SK-N-SH (cell line): Measurements from ENCODE around the gene CXCL16. TPM values are rescaled to one million over a fixed set of nuclear protein-coding genes. Genes with fewer than 3 reads are reported as not detected.

ENCODE experiments used
- CTCF ChIA-PET: fragments of 300-600, 350-600 bp; formaldehyde crosslinking; extraction: SDS; loops from one replicate; lab custom pipeline; 2021; lab: Yijun Ruan, JAX
- POLR2A ChIA-PET: fragments of 350-600 bp; sonication (Branson Sonifier 250); formaldehyde crosslinking; extraction: SDS; loops from one replicate; lab custom pipeline; 2020; ENCODE audit warnings: antibody characterized with exemption, inconsistent platforms; lab: Yijun Ruan, JAX
- DNase-seq: peaks from one replicate; pipeline ENCODE4 v3.0.0; 2012
- H2AFZ ChIP-seq: fragments of 200-600 bp; sonication (generic); 2 replicates; pipeline ENCODE4 v1.8.1; 2016; ENCODE audit warnings: antibody characterized with exemption, mild to moderate bottlenecking, low read depth
- H3F3A ChIP-seq: fragments of 200-600 bp; sonication (generic); replicated peaks from 2 replicates; pipeline ENCODE3; 2016; ENCODE audit warnings: antibody characterized with exemption, mild to moderate bottlenecking; ENCODE audit not compliant: insufficient read depth
- H3K27ac ChIP-seq, 2 experiments: fragments of 200-500 bp in 1 of 2; fragments of 200-600 bp in 1 of 2; sonication (Bioruptor generic) in 1 of 2; sonication (generic), shearing (Covaris generic) in 1 of 2; 2 replicates each; pipeline versions ENCODE4 v1.5.1 to v1.6.1; 2014 to 2016; ENCODE audit warnings: low read depth in 2 of 2, inconsistent platforms in 1 of 2, low read length in 1 of 2, mild to moderate bottlenecking in 1 of 2, mixed read lengths in 1 of 2
- H3K27me3 ChIP-seq: fragments of 200-600 bp; sonication (generic), shearing (Covaris generic); 2 replicates; pipeline ENCODE4 v1.6.1; 2016; ENCODE audit warnings: mixed run types; ENCODE audit not compliant: insufficient read depth
- H3K36me3 ChIP-seq, 2 experiments: fragments of 200-500 bp in 1 of 2; fragments of 200-600 bp in 1 of 2; sonication (Bioruptor generic) in 1 of 2; sonication (generic) in 1 of 2; replicated peaks in 1 of 2; 2 replicates each; pipeline versions ENCODE3 to v1.5.1; 2014 to 2016; ENCODE audit warnings: low read length in 1 of 2, mild to moderate bottlenecking in 1 of 2; ENCODE audit not compliant: insufficient read depth in 2 of 2, control insufficient read depth in 1 of 2
- H3K4me1 ChIP-seq, 2 experiments: fragments of 200-500 bp in 1 of 2; fragments of 200-600 bp in 1 of 2; sonication (Bioruptor generic) in 1 of 2; sonication (generic), shearing (Covaris generic) in 1 of 2; 2 replicates each; pipeline versions ENCODE4 v1.5.1 to v1.6.1; 2014 to 2016; ENCODE audit warnings: low read depth in 1 of 2, low read length in 1 of 2, mixed run types in 1 of 2; ENCODE audit not compliant: insufficient read depth in 2 of 2, control insufficient read depth in 1 of 2
- H3K4me2 ChIP-seq: fragments of 200-600 bp; sonication (generic), shearing (Covaris generic); 2 replicates; pipeline ENCODE4 v1.6.1; 2017; ENCODE audit warnings: mixed run types
- H3K4me3 ChIP-seq, 2 experiments: fragments of 200-500 bp in 1 of 2; fragments of 200-600 bp in 1 of 2; sonication (Bioruptor generic) in 1 of 2; sonication (generic), shearing (Covaris generic) in 1 of 2; 2 replicates each; pipeline versions ENCODE4 v1.5.1 to v1.8.1; 2014 to 2016; ENCODE audit warnings: low read depth in 2 of 2, inconsistent platforms in 1 of 2, low read length in 1 of 2, mild to moderate bottlenecking in 1 of 2, mixed read lengths in 1 of 2, moderate library complexity in 1 of 2
- H3K79me2 ChIP-seq: fragments of 200-600 bp; sonication (generic); 2 replicates; pipeline ENCODE4 v1.8.1; 2017; ENCODE audit warnings: mild to moderate bottlenecking; ENCODE audit not compliant: insufficient read depth
- H3K9ac ChIP-seq: fragments of 200-600 bp; sonication (generic); 2 replicates; pipeline ENCODE4 v1.6.1; 2017; ENCODE audit warnings: mixed run types
- H3K9me2 ChIP-seq: fragments of 200-600 bp; sonication (generic); 2 replicates; pipeline ENCODE4 v1.6.1; 2017; ENCODE audit warnings: mixed run types
- H3K9me3 ChIP-seq: fragments of 200-600 bp; sonication (generic); 2 replicates; pipeline ENCODE4 v1.6.1; 2017; ENCODE audit warnings: mixed run types, mild to moderate bottlenecking, moderate library complexity
- H4K20me1 ChIP-seq: fragments of 200-600 bp; sonication (generic); 2 replicates; pipeline ENCODE4 v1.6.1; 2017; ENCODE audit warnings: mild to moderate bottlenecking, mixed run types; ENCODE audit not compliant: insufficient read depth
- EP300 ChIP-seq, 2 experiments: IDR thresholded peaks; 2 replicates each; pipeline versions ENCODE4 v1.4.0 to v1.6.1; 2012; ENCODE audit warnings: borderline replicate concordance in 1 of 2, low read depth in 1 of 2, low read length in 1 of 2
- JUND ChIP-seq: IDR thresholded peaks from 2 replicates; pipeline ENCODE4 v1.4.0; 2012
- MXI1 ChIP-seq: IDR thresholded peaks from 2 replicates; pipeline ENCODE4 v1.6.1; 2012; ENCODE audit warnings: mild to moderate bottlenecking, low read depth, low read length, improper control_type of control experiment
- NRF1 ChIP-seq: IDR thresholded peaks from 2 replicates; pipeline ENCODE4 v1.6.1; 2012; ENCODE audit warnings: low read depth, mild to moderate bottlenecking, low read length
- POLR2AphosphoS5 ChIP-seq: IDR thresholded peaks from 2 replicates; pipeline ENCODE4 v1.6.1; 2012; ENCODE audit warnings: low read depth, low read length
- RCOR1 ChIP-seq: fragments of 150-350 bp; IDR thresholded peaks from 2 replicates; pipeline ENCODE4 v1.6.1; 2017; ENCODE audit warnings: antibody characterized with exemption, low read length
- RFX5 ChIP-seq: IDR thresholded peaks from 2 replicates; pipeline ENCODE4 v1.6.1; 2012; ENCODE audit warnings: mild to moderate bottlenecking, improper control_type of control experiment, low read length
- SIN3A ChIP-seq: IDR thresholded peaks from 2 replicates; pipeline ENCODE4 v1.6.1; 2012; ENCODE audit warnings: low read depth, mild to moderate bottlenecking, low read length, moderate library complexity, borderline replicate concordance
- TAF1 ChIP-seq: IDR thresholded peaks from 2 replicates; pipeline ENCODE4 v1.6.1; 2012; ENCODE audit warnings: low read depth, mild to moderate bottlenecking, low read length, moderate library complexity, borderline replicate concordance
- TEAD4 ChIP-seq: IDR thresholded peaks from 2 replicates; pipeline ENCODE4 v1.4.0; 2012; ENCODE audit warnings: mild to moderate bottlenecking, borderline replicate concordance; ENCODE audit not compliant: insufficient read depth
- YY1 ChIP-seq: IDR thresholded peaks from 2 replicates; pipeline ENCODE4 v1.4.0; 2012; ENCODE audit warnings: low read depth, mild to moderate bottlenecking
- WGBS: methylation state at CpG from one replicate; pipeline ENCODE4 v1.1.6; 2017; ENCODE audit warnings: low lambda C conversion rate; 5-methylcytosine and 5-hydroxymethylcytosine counted together
- polyA plus RNA-seq, 3 experiments: library from polyadenylated mRNA; depleted of rRNA; stranded (reverse); fragments of >200 nt; gene quantifications; 2 replicates each; pipeline ENCODE4 v1.2.3, GENCODE V29; 2012
- TF ChIP-seq, protein P1 (sequence below): fragments of 200-600 bp; sonication (generic); IDR thresholded peaks from 2 replicates; pipeline ENCODE4 v1.6.1; 2017; ENCODE audit warnings: antibody characterized with exemption, mild to moderate bottlenecking, moderate library complexity
- TF ChIP-seq, protein P2 (sequence below): fragments of 150-350 bp; IDR thresholded peaks from 2 replicates; pipeline ENCODE4 v1.6.1; 2017; ENCODE audit warnings: antibody characterized with exemption, low read length, low read depth, borderline replicate concordance
- TF ChIP-seq, protein P3 (sequence below): fragments of 150-350 bp; IDR thresholded peaks from 2 replicates; pipeline ENCODE4 v1.6.1; 2016; ENCODE audit warnings: mild to moderate bottlenecking, low read depth, low read length

Gene CXCL16
- polyA plus RNA-seq, 1 of the 3 experiments (the other 2 are of a cell fraction) = 4.3 TPM

DNA sequence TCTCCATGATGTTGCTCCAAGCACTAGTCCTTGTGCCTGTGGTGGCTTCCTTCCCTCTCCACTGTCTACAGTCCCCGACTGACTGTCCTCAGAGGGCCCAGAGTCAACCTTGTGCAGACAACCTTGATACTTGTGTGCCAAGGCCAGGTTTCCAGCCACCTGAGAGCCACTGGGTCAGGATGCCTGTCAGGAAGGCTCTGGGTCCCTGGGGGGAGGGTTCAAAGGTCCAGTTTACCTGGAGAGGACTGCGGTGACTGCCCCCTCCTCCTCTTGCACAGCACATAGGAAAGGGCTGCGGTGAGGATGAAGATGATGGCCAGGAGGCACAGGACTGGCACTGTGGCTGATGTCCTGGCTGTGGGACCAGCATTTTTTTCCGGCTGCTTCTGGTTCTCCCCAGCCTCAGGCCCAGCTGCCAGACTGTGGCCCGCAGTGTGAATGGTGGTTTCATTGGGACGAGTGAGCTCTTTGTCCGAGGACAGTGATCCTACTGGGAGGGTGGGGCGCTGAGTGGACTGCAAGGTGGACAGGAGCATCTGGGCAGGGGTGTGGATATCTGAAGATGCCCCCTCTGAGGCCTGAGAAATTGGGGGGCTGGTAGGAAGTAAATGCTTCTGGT lies 4.8 kb downstream of the CXCL16 start:
- Histone ChIP-seq H3K4me2 (no peak overlapping the region), H3K4me1 (peaks cover 0 to 7% of the 10 kb centered on the region in 2 experiments; a peak in 2 of 4 replicates), H3K9ac (no peak overlapping the region), H3K9me3 (no peaks in the 10 kb centered on the region), H3K9me2 (no peaks in the 10 kb centered on the region), H3K27ac (no peak overlapping the region), H3K27me3 (peaks cover 12% of the 10 kb centered on the region; the same call in 1 of the 2 replicates), H3K36me3 (peaks cover 0 to 4% of the 10 kb centered on the region in 2 experiments), H2AFZ (no peak overlapping the region), H3F3A (peaks cover 2% of the 10 kb centered on the region), H4K20me1 (no peaks in the 10 kb centered on the region), H3K4me3 (no peak overlapping the region), H3K79me2 (no peaks in the 10 kb centered on the region)
- no peak for TF ChIP-seq SIN3A
- TF ChIP-seq, protein P1, sequence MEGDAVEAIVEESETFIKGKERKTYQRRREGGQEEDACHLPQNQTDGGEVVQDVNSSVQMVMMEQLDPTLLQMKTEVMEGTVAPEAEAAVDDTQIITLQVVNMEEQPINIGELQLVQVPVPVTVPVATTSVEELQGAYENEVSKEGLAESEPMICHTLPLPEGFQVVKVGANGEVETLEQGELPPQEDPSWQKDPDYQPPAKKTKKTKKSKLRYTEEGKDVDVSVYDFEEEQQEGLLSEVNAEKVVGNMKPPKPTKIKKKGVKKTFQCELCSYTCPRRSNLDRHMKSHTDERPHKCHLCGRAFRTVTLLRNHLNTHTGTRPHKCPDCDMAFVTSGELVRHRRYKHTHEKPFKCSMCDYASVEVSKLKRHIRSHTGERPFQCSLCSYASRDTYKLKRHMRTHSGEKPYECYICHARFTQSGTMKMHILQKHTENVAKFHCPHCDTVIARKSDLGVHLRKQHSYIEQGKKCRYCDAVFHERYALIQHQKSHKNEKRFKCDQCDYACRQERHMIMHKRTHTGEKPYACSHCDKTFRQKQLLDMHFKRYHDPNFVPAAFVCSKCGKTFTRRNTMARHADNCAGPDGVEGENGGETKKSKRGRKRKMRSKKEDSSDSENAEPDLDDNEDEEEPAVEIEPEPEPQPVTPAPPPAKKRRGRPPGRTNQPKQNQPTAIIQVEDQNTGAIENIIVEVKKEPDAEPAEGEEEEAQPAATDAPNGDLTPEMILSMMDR = no peak
- no peak for TF ChIP-seq RFX5
- TF ChIP-seq EP300 (IDR thresholded peaks at IDR 0.05; ENCODE audit: borderline replicate concordance in 1 of 2, low read depth in 1 of 2, low read length in 1 of 2) = no peak
- TF ChIP-seq, protein P2, sequence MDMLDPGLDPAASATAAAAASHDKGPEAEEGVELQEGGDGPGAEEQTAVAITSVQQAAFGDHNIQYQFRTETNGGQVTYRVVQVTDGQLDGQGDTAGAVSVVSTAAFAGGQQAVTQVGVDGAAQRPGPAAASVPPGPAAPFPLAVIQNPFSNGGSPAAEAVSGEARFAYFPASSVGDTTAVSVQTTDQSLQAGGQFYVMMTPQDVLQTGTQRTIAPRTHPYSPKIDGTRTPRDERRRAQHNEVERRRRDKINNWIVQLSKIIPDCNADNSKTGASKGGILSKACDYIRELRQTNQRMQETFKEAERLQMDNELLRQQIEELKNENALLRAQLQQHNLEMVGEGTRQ = no peak
- TF ChIP-seq TAF1 = no peak
- TF ChIP-seq RCOR1 = no peak
- TF ChIP-seq NRF1 = no peak
- TF ChIP-seq MXI1 = no peak
- no peak for TF ChIP-seq POLR2AphosphoS5
- TF ChIP-seq JUND = no peak
- TF ChIP-seq YY1 = no peak
- TF ChIP-seq, protein P3, sequence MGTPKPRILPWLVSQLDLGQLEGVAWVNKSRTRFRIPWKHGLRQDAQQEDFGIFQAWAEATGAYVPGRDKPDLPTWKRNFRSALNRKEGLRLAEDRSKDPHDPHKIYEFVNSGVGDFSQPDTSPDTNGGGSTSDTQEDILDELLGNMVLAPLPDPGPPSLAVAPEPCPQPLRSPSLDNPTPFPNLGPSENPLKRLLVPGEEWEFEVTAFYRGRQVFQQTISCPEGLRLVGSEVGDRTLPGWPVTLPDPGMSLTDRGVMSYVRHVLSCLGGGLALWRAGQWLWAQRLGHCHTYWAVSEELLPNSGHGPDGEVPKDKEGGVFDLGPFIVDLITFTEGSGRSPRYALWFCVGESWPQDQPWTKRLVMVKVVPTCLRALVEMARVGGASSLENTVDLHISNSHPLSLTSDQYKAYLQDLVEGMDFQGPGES = no peak
- TF ChIP-seq TEAD4 = no peak
- CTCF ChIA-PET = interaction anchor here (0.5 to 1.9 kb wide), 3 partner anchors 48 to 174 kb away, joined by 3 to 5 read pairs (median 3); no protein-coding TSS in a partner anchor
- POLR2A ChIA-PET = no interaction called here
- 81% methylated on average over 8 of the region's 8 CpGs for WGBS
- no peak for DNase-seq
